ENCODE measurements around the gene MPP1. TPM values are rescaled to one million over a fixed set of nuclear protein-coding genes. Genes with fewer than 3 reads are reported as not detected.

MPP1 gene
- total RNA-seq, 6 experiments from 2014 or later = 17.0 to 22.7 (median 20.5) TPM

DNA sequence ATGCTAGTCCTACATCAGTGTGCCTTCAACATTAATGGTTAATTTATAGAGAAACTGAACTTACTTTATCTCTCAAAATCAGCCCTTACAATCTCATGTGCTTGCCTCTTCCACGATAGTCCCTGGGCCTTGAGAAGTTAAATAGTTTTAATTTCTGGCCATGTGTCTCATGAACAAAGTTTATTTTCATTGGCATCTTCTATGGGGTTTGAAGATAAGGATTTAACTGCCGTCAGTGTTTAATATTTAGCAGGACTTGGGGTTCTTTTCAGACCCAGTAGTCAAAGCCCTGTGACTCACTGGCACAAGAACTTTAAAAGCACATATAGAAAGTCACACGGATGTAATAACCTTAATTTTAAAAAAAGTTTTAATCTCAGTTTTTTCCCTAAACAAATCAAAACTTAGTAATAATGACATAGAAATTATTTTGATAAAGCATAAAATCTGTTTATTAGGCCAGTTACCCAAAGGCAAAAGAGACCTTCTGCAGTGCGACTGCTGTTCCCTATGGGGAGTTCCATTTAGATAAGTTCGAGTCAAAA lies 10.1 kb upstream of the MPP1 start:
- TF ChIP-seq, protein P1, sequence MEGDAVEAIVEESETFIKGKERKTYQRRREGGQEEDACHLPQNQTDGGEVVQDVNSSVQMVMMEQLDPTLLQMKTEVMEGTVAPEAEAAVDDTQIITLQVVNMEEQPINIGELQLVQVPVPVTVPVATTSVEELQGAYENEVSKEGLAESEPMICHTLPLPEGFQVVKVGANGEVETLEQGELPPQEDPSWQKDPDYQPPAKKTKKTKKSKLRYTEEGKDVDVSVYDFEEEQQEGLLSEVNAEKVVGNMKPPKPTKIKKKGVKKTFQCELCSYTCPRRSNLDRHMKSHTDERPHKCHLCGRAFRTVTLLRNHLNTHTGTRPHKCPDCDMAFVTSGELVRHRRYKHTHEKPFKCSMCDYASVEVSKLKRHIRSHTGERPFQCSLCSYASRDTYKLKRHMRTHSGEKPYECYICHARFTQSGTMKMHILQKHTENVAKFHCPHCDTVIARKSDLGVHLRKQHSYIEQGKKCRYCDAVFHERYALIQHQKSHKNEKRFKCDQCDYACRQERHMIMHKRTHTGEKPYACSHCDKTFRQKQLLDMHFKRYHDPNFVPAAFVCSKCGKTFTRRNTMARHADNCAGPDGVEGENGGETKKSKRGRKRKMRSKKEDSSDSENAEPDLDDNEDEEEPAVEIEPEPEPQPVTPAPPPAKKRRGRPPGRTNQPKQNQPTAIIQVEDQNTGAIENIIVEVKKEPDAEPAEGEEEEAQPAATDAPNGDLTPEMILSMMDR (IDR thresholded peaks at IDR 0.05) = no peak
- DNase-seq = no peak
- Mint-ChIP-seq H3K4me3 (no peak overlapping the region), H3K36me3 (ENCODE audit: low read depth) (no peaks in the 10 kb centered on the region), H3K27me3 (ENCODE audit: insufficient read depth) (peaks cover 9% of the 10 kb centered on the region), H3K4me1 (ENCODE audit: low read depth) (no peaks in the 10 kb centered on the region), H3K27ac (no peak overlapping the region), H3K9me3 (no peaks in the 10 kb centered on the region)

DNA sequence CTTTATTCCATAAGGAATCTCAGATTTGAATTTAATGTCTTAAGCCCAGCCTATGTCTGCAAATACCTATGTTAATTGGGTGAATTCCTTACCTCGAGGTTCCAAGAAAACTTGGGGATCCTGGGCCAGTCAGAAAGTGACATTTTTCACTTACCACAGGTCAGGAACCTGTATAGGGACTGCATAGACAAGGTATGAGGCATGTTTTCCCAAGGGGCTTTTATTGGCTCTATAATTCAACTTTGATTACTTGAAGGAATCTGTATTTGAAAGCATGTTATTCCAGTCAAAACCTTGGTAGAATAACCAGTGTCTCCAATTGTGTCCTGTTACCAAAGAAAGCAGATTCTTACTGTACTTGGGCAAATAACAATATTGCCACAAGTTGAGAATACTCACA lies 8.5 kb upstream of the MPP1 start:
- TF ChIP-seq, protein P1 (IDR thresholded peaks at IDR 0.05) = no peak
- peaks cover 4% of the 10 kb centered on the region for H3K27me3 Mint-ChIP-seq (ENCODE audit: insufficient read depth)
- H3K4me1 Mint-ChIP-seq (ENCODE audit: low read depth) = no peaks in the 10 kb centered on the region
- no peak overlapping the region for H3K27ac Mint-ChIP-seq
- H3K9me3 Mint-ChIP-seq = no peaks in the 10 kb centered on the region
- no peaks in the 10 kb centered on the region for H3K36me3 Mint-ChIP-seq (ENCODE audit: low read depth)
- no peak for DNase-seq
- H3K4me3 Mint-ChIP-seq = no peak overlapping the region

DNA sequence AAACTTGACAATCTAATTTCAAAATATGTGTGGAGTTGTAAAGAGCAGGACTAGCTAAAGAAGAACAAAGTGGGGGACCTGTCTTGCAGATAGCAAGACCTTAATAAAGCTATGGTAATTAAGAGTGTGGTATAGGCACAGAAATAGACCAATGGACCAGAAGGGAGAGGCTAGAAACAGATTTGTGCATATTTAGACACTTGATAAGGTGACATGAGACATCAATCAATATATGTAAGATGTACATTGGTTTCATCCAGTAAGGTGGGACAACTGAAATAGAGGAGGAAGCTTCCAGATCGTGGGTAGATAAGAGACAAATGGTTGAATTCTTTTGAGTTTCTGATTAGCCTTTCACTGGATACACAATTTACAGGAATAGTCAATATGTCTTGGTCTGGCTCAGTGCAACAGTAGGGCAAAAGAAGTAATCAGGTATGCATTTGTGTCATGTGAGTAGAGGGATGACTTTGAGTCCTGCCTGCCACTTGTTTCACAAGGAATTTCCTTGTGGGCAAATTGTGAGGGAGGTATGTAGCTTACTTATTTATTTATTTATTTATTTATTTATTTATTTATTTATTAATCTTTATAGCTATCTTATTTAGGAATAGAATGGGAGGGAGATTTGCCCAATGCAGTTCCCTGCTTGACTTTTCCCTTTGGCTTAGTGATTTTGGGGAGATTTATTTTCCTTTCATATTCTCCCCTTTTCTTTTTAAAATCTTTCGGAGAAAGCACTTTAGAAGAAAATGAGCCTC lies 7.2 kb upstream of the MPP1 start:
- H3K9me3 Mint-ChIP-seq = no peaks in the 10 kb centered on the region

DNA sequence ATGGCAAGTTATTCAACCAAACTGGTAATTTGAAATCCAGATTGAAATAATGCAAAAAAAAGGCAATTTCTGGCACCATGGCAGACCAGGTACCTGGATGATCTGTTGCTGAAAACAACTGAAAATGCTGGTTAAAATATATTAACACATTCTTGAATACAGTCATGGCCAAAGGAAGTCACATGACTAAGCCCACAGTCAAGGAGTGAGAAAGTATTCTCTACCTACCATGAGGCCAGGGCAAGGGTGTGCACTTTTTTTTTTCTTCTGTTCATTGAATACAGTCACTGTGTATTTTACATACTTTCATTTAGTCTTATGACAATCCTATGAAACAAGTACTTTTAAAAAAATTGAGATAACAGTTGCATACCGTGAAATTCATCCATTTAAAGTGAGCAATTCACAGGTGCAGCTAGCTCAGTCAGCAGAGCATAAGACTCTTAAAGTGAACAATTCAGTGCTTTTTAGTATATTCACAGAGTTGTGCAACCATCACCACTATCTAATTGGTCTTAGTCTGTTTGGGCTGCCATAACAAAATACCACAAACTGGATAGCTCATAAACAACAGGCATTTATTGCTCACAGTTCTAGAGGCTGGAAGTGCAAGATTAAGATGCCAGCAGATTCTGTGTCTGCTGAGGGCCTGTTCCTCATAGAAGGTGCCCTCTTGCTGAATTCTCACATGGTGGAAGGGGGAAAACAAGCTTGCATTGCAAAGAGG lies 4.8 kb upstream of the MPP1 start:
- TF ChIP-seq, protein P1 (IDR thresholded peaks at IDR 0.05) = no peak
- H3K27ac Mint-ChIP-seq = no peak overlapping the region
- DNase-seq = no peak
- H3K36me3 Mint-ChIP-seq (ENCODE audit: low read depth) = no peaks in the 10 kb centered on the region
- no peak overlapping the region for H3K4me3 Mint-ChIP-seq
- H3K4me1 Mint-ChIP-seq (ENCODE audit: low read depth) = peaks cover 6% of the 10 kb centered on the region; the same call in 1 of the 2 replicates
- H3K27me3 Mint-ChIP-seq (ENCODE audit: insufficient read depth) = peaks cover 10% of the 10 kb centered on the region
- no peaks in the 10 kb centered on the region for H3K9me3 Mint-ChIP-seq

More for the DNA sequence above, 7.2 kb upstream of the MPP1 start:
- H3K27ac Mint-ChIP-seq = no peak overlapping the region
- no peaks in the 10 kb centered on the region for H3K4me1 Mint-ChIP-seq (ENCODE audit: low read depth)
- DNase-seq = no peak
- no peak overlapping the region for H3K4me3 Mint-ChIP-seq
- H3K27me3 Mint-ChIP-seq (ENCODE audit: insufficient read depth) = peaks cover 10% of the 10 kb centered on the region
- no peaks in the 10 kb centered on the region for H3K36me3 Mint-ChIP-seq (ENCODE audit: low read depth)
- TF ChIP-seq, protein P1 (IDR thresholded peaks at IDR 0.05) = no peak

DNA sequence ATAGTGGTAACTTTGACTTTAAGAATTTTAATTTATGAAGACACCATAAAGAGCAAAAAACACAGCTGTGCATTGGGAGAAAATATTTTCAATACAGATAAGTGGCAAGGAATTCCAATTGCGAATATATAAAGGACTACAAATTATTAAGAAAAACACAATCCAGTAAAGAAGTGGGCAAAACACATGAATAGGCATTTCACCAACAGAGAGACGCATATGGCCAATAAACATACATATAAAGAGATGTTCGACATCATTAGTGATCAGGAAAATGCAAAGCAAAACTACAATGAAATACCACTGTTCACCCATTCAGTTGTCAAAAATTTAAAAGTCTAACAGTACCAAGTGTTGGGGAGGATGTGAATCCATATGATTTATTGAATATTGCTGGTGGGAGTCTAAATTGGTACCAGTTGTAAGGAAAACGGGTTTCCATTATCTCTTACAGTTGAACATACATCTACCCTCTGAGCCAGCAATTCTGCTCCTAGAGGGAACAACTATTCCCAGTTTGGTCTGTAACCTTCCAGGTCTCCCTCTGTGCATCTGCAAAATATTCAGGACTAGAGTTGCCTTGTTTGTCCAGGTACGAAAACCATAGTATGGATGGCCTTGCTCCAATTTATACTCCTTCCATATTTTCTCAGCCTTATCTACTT lies 1.7 kb upstream of the MPP1 start:
- no peak overlapping the region for H3K27ac Mint-ChIP-seq
- TF ChIP-seq, protein P1 (IDR thresholded peaks at IDR 0.05) = no peak
- H3K27me3 Mint-ChIP-seq (ENCODE audit: insufficient read depth) = peaks cover 7% of the 10 kb centered on the region
- no peaks in the 10 kb centered on the region for H3K9me3 Mint-ChIP-seq
- peaks cover 15% of the 10 kb centered on the region for H3K4me1 Mint-ChIP-seq (ENCODE audit: low read depth)
- H3K36me3 Mint-ChIP-seq (ENCODE audit: low read depth) = no peaks in the 10 kb centered on the region
- no peak for DNase-seq
- no peak overlapping the region for H3K4me3 Mint-ChIP-seq

Measured in HFFc6 (cell line).